GM18867 (cell line): ENCODE measurements around the gene MTCH1.

Source experiments
- ATAC-seq: cut with Tn5 transposase; IDR thresholded peaks from one replicate; pipeline ENCODE4 v1.9.1; 2021; ENCODE audit warnings: mild to moderate bottlenecking, moderate library complexity; ENCODE audit not compliant: unreplicated experiment

Gene MTCH1

DNA sequence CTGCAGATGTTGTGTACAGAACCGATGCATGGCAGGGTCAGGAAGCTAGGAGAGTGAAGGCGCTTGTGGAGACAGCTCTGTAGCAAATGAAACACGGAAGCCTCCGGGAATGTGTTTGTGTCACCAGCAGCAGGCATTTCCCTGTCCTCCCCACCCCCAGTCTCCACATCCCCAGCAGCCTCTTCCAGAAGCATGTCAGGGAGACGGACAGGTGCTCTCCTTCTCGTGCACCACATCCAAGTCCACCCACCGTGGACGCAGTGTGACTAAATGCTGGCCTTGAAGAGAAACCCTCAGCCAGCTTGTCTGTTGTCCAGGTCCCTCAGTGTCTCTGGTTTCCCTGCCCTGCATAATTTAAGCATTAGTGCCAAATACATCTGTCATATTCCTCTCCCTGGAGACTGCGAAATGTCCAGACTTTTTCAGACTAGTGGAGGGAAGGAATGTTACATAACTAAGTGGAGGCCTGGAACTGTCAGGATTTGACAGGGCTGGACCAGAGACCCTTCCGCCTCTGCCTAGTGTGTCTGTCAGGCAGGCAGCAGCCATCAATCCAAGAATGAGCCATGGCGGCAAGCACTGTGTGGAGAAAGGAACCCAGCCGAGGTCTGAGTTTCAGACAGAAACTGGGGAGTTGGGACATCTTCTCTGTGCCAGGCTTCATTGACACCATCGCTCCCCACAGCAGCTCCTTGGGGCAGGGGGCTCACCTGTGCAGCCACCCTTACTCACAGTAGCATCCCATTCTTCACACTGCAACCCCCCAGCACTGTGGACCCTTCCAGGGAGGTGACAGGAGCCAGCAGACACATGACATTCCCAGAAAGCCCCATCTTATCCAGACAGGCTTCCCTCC lies 58.1 kb downstream of the MTCH1 start:
- ATAC-seq = no peak

DNA sequence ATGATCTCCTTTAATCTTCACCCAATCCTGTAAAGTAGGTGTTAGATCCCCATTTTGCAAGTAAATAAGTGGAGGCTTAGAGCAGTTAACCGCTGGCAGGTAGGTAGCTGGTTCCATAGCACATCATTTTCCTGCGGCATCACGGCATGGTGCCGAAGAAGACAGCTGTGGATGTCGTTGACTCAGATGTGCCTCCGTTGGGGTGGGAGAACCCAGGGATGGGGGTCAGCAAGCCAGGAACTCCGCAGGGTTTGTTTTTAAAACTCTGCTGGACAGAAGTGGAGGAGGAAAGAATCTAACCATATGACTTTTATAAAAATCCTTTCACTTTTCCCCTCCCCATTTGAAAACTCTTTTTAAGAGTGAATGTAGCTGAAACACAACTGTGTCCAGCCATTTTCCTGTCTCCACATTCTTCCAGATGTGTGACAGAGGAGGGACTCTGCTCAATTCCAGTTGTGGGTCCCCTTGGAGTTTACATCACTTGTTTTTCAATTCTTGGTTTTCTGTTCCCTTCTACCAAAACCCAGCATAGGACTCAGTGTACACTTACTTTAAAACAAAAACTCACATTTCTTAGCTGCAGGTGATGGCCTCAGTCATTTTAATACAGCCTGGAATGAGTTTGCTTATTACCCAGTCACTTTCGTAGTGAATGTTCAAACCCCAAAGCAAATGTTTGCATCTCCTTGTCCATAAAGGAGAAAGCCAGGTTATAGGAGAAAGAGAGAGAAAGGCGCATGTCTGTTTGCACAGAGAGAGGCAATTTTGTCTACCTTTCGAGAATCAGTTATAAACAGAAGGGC lies 59.1 kb downstream of the MTCH1 start:
- no peak for ATAC-seq

DNA sequence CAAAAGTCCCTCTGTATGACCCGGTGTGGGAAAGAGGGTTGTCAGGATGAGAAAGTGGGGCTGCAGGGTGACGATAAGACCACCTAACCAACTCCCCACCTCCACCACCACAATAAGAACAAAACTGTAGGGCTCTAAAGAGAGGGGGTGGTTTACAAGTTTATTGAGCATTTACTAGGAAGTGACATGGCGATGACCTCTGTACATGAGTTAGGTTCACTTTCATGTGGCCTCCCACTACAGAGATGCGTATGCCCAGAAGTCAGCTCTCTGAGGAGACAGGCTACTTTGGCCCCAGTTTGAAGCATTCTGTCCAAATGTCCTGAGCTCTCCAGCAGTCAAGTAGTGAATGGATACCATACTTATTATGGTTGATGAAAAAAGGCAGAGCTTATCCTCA lies 60.2 kb downstream of the MTCH1 start:
- ATAC-seq = no peak

DNA sequence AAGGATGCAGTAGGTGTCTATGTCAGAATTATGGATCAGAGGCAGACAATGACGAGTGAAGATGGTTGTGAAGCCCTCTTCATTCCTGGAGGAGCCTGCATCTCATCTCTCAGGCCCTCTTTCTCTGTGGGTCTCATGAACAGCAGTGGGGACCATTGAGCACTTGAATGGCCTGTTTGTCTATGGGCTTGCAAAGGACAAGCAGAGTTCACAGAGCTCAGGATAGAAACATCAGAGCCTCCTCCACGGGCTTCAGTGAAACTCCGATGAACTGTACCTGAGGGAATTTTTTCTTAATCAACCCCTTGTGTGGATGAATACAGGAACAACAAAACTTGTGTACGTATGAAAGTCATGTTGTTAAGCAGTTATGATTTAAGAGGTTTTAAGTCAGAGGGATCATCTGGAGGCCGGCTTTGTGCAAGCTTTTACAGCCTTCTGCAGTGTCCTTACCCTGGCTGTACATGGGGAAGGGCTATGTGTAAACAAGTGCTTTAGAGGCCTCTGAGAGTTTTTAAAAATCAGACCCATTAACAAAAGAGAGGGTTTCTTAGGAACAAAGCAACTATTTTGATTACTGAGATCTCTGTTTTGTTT lies 61.1 kb downstream of the MTCH1 start:
- no peak for ATAC-seq

DNA sequence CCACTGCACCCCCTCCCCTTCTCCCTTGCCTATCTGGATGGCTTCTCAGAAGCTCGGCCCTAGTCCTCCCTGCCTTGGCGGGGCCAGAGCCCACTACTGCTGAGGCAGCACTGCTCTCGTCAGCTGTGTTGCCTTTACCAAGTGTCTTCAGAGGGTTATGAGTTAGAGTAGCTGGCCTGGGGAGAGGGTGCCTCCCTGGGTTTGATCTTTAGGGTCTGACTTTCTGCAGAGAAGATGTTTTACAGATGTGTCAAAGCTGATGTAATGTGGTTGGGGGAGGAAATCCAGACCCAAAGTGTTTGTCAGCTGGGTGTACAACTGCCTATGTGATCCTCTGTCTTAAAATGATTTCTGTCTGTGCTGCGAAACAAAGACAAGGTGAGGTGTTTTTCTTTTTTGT lies 61.9 kb downstream of the MTCH1 start:
- ATAC-seq = no peak

DNA sequence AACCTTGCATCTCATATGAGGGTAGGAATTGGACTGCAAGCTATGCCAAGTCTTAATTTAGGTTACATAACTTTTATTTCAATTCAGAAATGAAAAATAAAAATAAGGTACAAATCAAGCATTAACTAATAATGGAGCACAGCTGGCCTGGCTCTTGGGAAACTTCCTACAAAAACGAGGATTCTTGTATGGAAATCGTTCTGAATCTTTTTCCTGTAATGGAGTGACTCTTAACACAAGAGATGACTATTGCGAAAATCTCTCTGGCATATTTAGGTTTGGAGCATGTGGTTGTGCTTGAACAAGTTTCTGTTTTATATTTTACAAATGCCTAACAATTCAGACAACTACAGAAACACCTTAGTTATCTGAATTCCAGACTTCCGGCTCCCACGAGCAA lies 65.5 kb downstream of the MTCH1 start:
- ATAC-seq = no peak

DNA sequence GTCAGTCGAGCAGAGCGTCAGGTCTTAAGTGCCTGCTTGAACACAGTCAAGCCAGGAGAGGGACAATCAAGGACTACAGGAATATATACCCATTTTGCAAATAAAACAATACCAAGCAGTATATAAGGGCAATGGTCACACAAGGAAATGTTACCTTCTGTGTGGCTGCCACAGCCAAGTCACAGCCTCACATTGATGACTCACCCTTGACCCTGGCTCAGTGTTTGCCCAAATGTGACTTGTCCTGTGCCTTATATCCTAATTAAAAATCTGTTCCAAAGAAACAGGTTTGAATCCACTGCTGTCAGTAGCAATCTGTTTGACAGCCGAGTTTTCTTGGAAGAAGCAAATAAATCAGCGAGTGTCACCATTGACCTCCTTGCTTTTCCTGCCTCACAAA lies 65.9 kb downstream of the MTCH1 start:
- ATAC-seq = no peak
